Activated CD8-positive, alpha-beta T cell treated with anti-CD3 and anti-CD28 coated beads, Interleukin-2, amount 10 ng/mL, durations not matched to agents 7 days and 5 days (primary cell): ENCODE data around the gene SPATA6L. TPM values are rescaled to one million over a fixed set of nuclear protein-coding genes. Genes with fewer than 3 reads are reported as not detected.

Experiments used
- ATAC-seq: fragments of 150-1000 bp; cut with Tn5 transposase; one replicate; pipeline ENCODE4 v1.10.0; 2021; ENCODE audit warnings: moderate library complexity
- CTCF ChIA-PET: fragments of 350-600 bp; sonication (Branson Sonifier 250); formaldehyde crosslinking; loops from one replicate; lab custom pipeline; 2021; ENCODE audit warnings: antibody characterized with exemption; lab: Charles Lee
- POLR2A ChIA-PET: fragments of 350-600 bp; sonication (Branson Sonifier 250); formaldehyde crosslinking; loops from one replicate; lab custom pipeline; 2021; ENCODE audit warnings: antibody characterized with exemption; lab: Charles Lee
- DNase-seq: peaks from one replicate; pipeline ENCODE4 v3.0.0-alpha.2; 2020
- H3K27ac Mint-ChIP-seq: one replicate; pipeline ENCODE4 v1.8.0; 2021; ENCODE audit warnings: mild to moderate bottlenecking, mixed read lengths
- H3K27me3 Mint-ChIP-seq: one replicate; pipeline ENCODE4 v1.8.0; 2021; ENCODE audit warnings: low read depth, mixed read lengths
- H3K36me3 Mint-ChIP-seq: one replicate; pipeline ENCODE4 v1.8.0; 2021; ENCODE audit warnings: low read depth, mixed read lengths
- H3K4me1 Mint-ChIP-seq: one replicate; pipeline ENCODE4 v1.8.0; 2021; ENCODE audit warnings: low read depth, mixed read lengths
- H3K4me3 Mint-ChIP-seq: one replicate; pipeline ENCODE4 v1.8.0; 2021; ENCODE audit warnings: mild to moderate bottlenecking, mixed read lengths
- H3K9me3 Mint-ChIP-seq: one replicate; pipeline ENCODE4 v1.8.0; 2022; ENCODE audit warnings: mixed read lengths; ENCODE audit not compliant: insufficient read depth
- total RNA-seq, 2 experiments: library from RNA; stranded (reverse); gene quantifications; one replicate each; pipeline ENCODE4 v1.2.3, GENCODE V29; 2021

SPATA6L gene
- total RNA-seq, 2 experiments from 2014 or later: 0.29 to 0.76 TPM

DNA sequence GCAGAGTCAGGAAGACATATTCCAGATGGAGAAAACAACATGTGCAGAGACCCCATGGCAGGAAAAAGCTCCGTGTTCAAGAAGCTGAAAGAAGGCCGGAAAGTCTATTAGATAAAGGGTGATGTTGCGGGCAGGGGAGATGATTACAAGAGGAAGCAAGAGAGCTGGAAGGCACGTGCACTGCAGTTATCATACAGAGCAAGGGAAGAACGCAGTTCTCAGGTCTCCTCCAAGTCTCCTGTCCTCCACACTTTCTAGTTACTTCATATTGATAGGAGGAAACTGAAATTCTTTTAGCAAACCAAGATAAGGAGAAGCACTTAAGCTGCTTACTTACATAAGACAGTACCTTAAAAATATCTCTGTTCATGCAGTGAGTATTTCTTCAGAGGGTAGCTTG, 62.5 kb downstream of the SPATA6L start:
- H3K9me3 Mint-ChIP-seq: no peaks in the 10 kb centered on the region
- no peaks in the 10 kb centered on the region for H3K27me3 Mint-ChIP-seq
- POLR2A ChIA-PET: no interaction called here
- CTCF ChIA-PET: interaction anchor here (0.7 to 2.7 kb wide), 15 partner anchors 15 to 182 kb away, joined by 3 to 37 read pairs (median 5); partner anchors contain the start of genes AK3 and SPATA6L
- DNase-seq (no peak), ATAC-seq (no peak)
- no peak overlapping the region for H3K27ac Mint-ChIP-seq
- peaks cover 4% of the 10 kb centered on the region for H3K36me3 Mint-ChIP-seq
- H3K4me1 Mint-ChIP-seq: peaks cover 21% of the 10 kb centered on the region
- H3K4me3 Mint-ChIP-seq: no peak overlapping the region

DNA sequence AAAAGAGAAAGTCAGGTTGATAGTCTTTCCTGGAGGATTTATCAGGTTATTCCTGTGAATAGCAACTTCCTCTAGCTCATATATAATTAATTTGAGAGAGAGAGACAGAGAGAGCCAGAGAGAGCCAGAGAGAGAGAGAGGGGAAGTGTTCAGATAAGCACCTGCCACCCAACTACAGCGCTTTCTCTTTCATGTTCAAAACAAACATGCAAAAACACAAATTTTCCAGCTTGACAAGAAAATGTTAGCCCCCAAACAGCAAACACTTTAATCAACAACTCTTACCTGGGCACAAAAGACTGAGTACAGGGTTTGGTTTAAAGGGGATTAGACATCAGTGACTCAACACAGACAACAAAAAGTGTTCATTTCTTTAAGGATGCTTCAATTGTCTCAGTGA, 65.9 kb downstream of the SPATA6L start:
- Mint-ChIP-seq H3K4me1 (peaks cover 32% of the 10 kb centered on the region), H3K4me3 (no peak overlapping the region), H3K27ac (peak overlapping the region; percentile 16), H3K36me3 (peaks cover 4% of the 10 kb centered on the region), H3K9me3 (no peaks in the 10 kb centered on the region), H3K27me3 (no peaks in the 10 kb centered on the region)
- ChIA-PET CTCF (interaction anchor here (0.7 to 1.2 kb wide), 6 partner anchors 26 to 140 kb away, joined by 3 to 5 read pairs (median 3); partner anchors contain the start of gene SPATA6L), POLR2A (interaction anchor here (0.6 to 1.1 kb wide), 3 partner anchors 31 to 141 kb away, joined by 4 to 7 read pairs (median 4); partner anchors contain the start of gene AK3)
- ATAC-seq (no peak), DNase-seq (no peak)

GRCh38 chr9:4596165-4596922, 69.9 kb downstream of the SPATA6L start:
- ChIA-PET CTCF (interaction anchor here (1.1 to 1.9 kb wide), 2 partner anchors 8 to 163 kb away, joined by 3 to 4 read pairs; no protein-coding TSS in a partner anchor), POLR2A (no interaction called here)
- DNase-seq (peak; percentile 80), ATAC-seq (peak; percentile 91)
- Mint-ChIP-seq H3K36me3 (no peaks in the 10 kb centered on the region), H3K9me3 (no peaks in the 10 kb centered on the region), H3K4me1 (peaks cover 31% of the 10 kb centered on the region), H3K27ac (peak overlapping the region; percentile 79), H3K4me3 (no peak overlapping the region), H3K27me3 (peaks cover 3% of the 10 kb centered on the region)

DNA sequence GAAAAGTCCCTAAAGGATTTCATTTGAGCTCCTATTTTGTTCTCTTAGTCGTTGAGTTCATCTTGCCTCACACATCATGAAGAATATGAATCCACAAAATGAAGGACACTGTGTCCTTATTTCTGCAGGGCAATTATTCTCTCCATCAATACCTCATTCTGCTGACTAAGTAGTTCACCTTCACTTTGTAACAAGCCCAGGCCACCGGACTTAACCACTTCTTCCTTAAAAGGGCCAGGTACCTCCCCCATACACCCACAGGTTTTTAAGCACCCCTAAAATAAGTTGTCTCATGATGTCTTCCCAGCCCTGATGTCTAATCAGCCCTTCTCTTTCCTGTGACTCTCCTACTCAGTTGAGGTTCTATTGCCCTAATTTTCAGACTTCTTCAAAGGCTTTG, 71.3 kb downstream of the SPATA6L start:
- Mint-ChIP-seq H3K9me3 (no peaks in the 10 kb centered on the region), H3K4me3 (no peak overlapping the region), H3K4me1 (peaks cover 23% of the 10 kb centered on the region), H3K36me3 (no peaks in the 10 kb centered on the region), H3K27ac (peak overlapping the region; percentile 9), H3K27me3 (peaks cover 3% of the 10 kb centered on the region)
- DNase-seq (no peak), ATAC-seq (no peak)
- POLR2A ChIA-PET: no interaction called here
- CTCF ChIA-PET: interaction anchor here (1.9 kb wide), 1 partner anchor 10 kb away, joined by 4 read pairs; no protein-coding TSS in a partner anchor

- peaks cover 23% of the 10 kb centered on the region for H3K4me1 Mint-ChIP-seq
Measured at GRCh38 chr9:4594545-4594944, 71.7 kb downstream of the SPATA6L start.

DNA sequence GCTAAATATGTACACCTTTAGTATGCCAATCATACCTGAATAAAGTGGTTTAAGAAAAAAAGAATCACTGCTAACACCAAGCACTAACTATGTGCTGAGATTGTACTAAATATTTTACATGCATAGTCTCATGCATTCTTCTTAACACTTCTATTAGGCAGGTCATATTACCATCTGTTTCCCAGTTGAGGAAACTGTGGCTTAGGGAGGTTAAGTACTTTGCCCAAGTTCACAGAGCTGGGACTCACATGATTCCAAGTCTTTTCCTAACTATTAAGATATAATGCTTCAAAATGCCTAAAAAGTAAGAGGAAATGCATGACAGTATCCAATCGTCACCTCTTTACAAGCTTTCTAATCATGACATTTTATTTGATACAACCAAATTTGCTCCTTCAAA, 73.4 kb downstream of the SPATA6L start:
- no peaks in the 10 kb centered on the region for H3K9me3 Mint-ChIP-seq
- ChIA-PET POLR2A (no interaction called here), CTCF (interaction anchor here (1.3 kb wide), 1 partner anchor 12 kb away, joined by 3 read pairs; no protein-coding TSS in a partner anchor)
- H3K27ac Mint-ChIP-seq: no peak overlapping the region
- H3K4me3 Mint-ChIP-seq: no peak overlapping the region
- ATAC-seq (no peak), DNase-seq (no peak)
- peaks cover 23% of the 10 kb centered on the region for H3K4me1 Mint-ChIP-seq
- H3K36me3 Mint-ChIP-seq: no peaks in the 10 kb centered on the region
- peaks cover 3% of the 10 kb centered on the region for H3K27me3 Mint-ChIP-seq

More at GRCh38 chr9:4594545-4594944, 71.7 kb downstream of the SPATA6L start:
- no peak overlapping the region for H3K4me3 Mint-ChIP-seq
- H3K27ac Mint-ChIP-seq: no peak overlapping the region
- CTCF ChIA-PET: no interaction called here
- ATAC-seq (no peak), DNase-seq (no peak)
- no peaks in the 10 kb centered on the region for H3K9me3 Mint-ChIP-seq
- peaks cover 3% of the 10 kb centered on the region for H3K27me3 Mint-ChIP-seq
- POLR2A ChIA-PET: no interaction called here
- H3K36me3 Mint-ChIP-seq: no peaks in the 10 kb centered on the region

- no peak overlapping the region for H3K4me3 Mint-ChIP-seq
- ATAC-seq (no peak), DNase-seq (no peak)
- CTCF ChIA-PET: no interaction called here
- no peak overlapping the region for H3K27ac Mint-ChIP-seq
- peaks cover 21% of the 10 kb centered on the region for H3K4me1 Mint-ChIP-seq
- H3K36me3 Mint-ChIP-seq: no peaks in the 10 kb centered on the region
- POLR2A ChIA-PET: no interaction called here
- H3K27me3 Mint-ChIP-seq: peaks cover 3% of the 10 kb centered on the region
- H3K9me3 Mint-ChIP-seq: no peaks in the 10 kb centered on the region
Measured at GRCh38 chr9:4592295-4592694, 74.0 kb downstream of the SPATA6L start.

DNA sequence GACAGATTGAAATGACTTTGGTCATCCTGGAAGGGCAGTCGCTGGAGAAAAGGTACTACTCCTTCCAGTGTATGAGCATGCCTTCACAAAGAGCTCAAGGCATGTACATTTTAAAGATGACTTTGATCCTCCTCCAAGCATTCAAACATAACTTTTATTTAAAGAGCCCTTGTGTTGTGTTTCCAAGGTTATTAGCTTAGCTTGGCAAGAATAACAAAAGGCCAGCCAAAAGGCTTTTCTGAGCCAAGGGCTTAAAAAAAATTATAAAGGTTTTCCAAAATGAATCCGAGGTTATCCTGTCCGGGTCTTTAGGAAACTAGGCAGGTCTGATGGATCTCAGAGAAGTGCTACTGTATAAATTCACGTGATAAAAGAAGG, 75.2 kb downstream of the SPATA6L start:
- no peak overlapping the region for H3K4me3 Mint-ChIP-seq
- no peak for ATAC-seq
- peaks cover 3% of the 10 kb centered on the region for H3K27me3 Mint-ChIP-seq
- ChIA-PET CTCF (no interaction called here), POLR2A (no interaction called here)
- H3K27ac Mint-ChIP-seq: no peak overlapping the region
- DNase-seq: no peak
- H3K4me1 Mint-ChIP-seq: peaks cover 11% of the 10 kb centered on the region
- no peaks in the 10 kb centered on the region for H3K9me3 Mint-ChIP-seq
- no peaks in the 10 kb centered on the region for H3K36me3 Mint-ChIP-seq

GRCh38 chr9:4590430-4591122, 75.7 kb downstream of the SPATA6L start:
- CTCF ChIA-PET: no interaction called here
- no peak overlapping the region for H3K4me3 Mint-ChIP-seq
- no peaks in the 10 kb centered on the region for H3K36me3 Mint-ChIP-seq
- H3K27ac Mint-ChIP-seq: no peak overlapping the region
- H3K27me3 Mint-ChIP-seq: peaks cover 3% of the 10 kb centered on the region
- no peak for ATAC-seq
- POLR2A ChIA-PET: no interaction called here
- H3K9me3 Mint-ChIP-seq: no peaks in the 10 kb centered on the region
- peaks cover 9% of the 10 kb centered on the region for H3K4me1 Mint-ChIP-seq
- no peak for DNase-seq

DNA sequence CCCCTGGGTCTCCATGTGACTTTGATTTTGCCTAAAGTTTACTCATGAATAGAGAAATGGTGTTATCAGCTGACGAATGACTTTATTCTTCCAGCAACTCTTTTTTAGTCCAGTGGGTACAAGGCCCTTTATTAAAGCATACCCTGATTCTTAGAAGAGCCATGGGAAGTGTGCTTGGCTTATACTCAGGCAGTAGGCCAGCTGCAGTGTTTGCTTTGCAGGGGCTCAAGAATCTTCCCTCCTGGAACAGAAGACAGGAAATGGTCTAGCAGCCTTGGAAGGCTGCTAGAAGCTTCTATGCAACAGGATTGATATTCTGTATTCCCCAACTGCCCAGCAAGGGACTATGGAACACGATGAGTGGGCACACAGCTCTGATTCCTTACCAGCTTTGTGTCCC, 77.6 kb downstream of the SPATA6L start:
- no peak for DNase-seq
- CTCF ChIA-PET: interaction anchor here (0.7 to 1.3 kb wide), 2 partner anchors 15 to 50 kb away, joined by 3 read pairs; no protein-coding TSS in a partner anchor
- no peaks in the 10 kb centered on the region for H3K4me1 Mint-ChIP-seq
- no peaks in the 10 kb centered on the region for H3K9me3 Mint-ChIP-seq
- peaks cover 1% of the 10 kb centered on the region for H3K27me3 Mint-ChIP-seq
- H3K4me3 Mint-ChIP-seq: no peak overlapping the region
- no peak for ATAC-seq
- H3K36me3 Mint-ChIP-seq: no peaks in the 10 kb centered on the region
- H3K27ac Mint-ChIP-seq: no peak overlapping the region
- POLR2A ChIA-PET: interaction anchor here (0.6 kb wide), 1 partner anchor 46 kb away, joined by 3 read pairs; no protein-coding TSS in a partner anchor

- no peaks in the 10 kb centered on the region for H3K36me3 Mint-ChIP-seq
- no peak overlapping the region for H3K27ac Mint-ChIP-seq
- no peak for DNase-seq
- H3K9me3 Mint-ChIP-seq: no peaks in the 10 kb centered on the region
- no peak overlapping the region for H3K4me3 Mint-ChIP-seq
- H3K4me1 Mint-ChIP-seq: no peaks in the 10 kb centered on the region
- ATAC-seq: no peak
- ChIA-PET CTCF (no interaction called here), POLR2A (no interaction called here)
- H3K27me3 Mint-ChIP-seq: no peaks in the 10 kb centered on the region
Measured at GRCh38 chr9:4585135-4585534, 81.1 kb downstream of the SPATA6L start.

- CTCF ChIA-PET: no interaction called here
- Mint-ChIP-seq H3K27ac (no peak overlapping the region), H3K27me3 (no peaks in the 10 kb centered on the region), H3K36me3 (no peaks in the 10 kb centered on the region), H3K4me3 (no peak overlapping the region), H3K4me1 (no peaks in the 10 kb centered on the region), H3K9me3 (no peaks in the 10 kb centered on the region)
- POLR2A ChIA-PET: no interaction called here
- no peak for ATAC-seq
- DNase-seq: no peak
Measured at GRCh38 chr9:4584636-4585035, 81.6 kb downstream of the SPATA6L start.
